Measurements from ENCODE around the gene ITPR3.

Gene ITPR3

DNA sequence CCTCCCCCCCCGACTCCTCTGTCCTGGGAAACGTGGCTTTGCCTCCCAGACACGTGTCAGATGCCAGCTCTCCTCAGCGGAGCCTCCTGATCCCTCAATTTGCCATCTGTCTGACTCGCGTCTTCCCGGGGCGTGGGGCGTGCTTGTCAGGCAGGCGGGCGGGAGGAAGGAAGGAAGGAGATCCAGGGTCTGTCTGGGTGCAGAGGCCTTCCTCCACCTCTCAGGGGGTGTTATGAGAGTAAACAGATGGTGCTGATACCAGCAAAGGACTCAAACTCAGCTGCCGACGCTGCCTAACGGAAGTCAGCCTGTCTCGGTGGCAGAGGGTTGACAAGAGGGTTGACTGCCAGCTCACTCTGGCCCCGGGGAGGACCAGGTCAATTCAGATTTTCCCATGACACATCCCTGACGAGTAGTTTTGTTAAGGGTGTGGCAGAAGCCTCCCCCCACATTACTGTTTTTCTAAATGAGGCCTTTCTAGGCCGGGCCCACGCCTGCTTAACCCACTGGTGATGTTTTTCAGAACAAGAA, 73.3 kb downstream of the ITPR3 start:
- peaks cover 74% of the 10 kb centered on the region for H3K36me3 Mint-ChIP-seq (ENCODE audit: low read depth)
- H3K9me3 Mint-ChIP-seq, result no peaks in the 10 kb centered on the region

DNA sequence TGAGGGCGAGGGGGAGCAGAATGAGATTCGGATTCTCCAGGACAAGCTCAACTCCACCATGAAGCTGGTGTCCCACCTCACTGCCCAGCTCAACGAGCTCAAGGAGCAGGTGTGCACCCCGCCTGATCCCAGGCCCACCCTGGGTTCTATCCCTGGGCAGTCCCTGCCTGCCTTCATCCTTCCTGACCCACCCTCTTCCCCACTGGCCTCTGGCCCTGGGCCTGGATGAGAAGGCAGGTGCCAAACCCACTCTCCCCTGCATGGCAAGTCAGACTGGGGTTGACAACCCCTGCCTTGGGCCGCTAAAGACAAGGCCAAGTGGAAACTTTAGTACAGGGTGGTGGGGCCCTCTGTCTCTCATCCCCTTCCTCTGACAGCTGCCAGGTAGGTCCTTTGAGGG, 73.9 kb downstream of the ITPR3 start:
- Mint-ChIP-seq H3K27ac (peak overlapping the region; percentile 87), H3K4me3 (peak overlapping the region; percentile 61), H3K36me3 (ENCODE audit: low read depth) (peaks cover 73% of the 10 kb centered on the region), H3K9me3 (no peaks in the 10 kb centered on the region), H3K27me3 (no peaks in the 10 kb centered on the region), H3K4me1 (ENCODE audit: low read depth) (peaks cover 82% of the 10 kb centered on the region)

More for the DNA sequence above, 73.3 kb downstream of the ITPR3 start:
- peak overlapping the region; percentile 61 for H3K4me3 Mint-ChIP-seq
- H3K4me1 Mint-ChIP-seq (ENCODE audit: low read depth), result peaks cover 79% of the 10 kb centered on the region
- no peaks in the 10 kb centered on the region for H3K27me3 Mint-ChIP-seq
- peak overlapping the region; percentile 87 for H3K27ac Mint-ChIP-seq

DNA sequence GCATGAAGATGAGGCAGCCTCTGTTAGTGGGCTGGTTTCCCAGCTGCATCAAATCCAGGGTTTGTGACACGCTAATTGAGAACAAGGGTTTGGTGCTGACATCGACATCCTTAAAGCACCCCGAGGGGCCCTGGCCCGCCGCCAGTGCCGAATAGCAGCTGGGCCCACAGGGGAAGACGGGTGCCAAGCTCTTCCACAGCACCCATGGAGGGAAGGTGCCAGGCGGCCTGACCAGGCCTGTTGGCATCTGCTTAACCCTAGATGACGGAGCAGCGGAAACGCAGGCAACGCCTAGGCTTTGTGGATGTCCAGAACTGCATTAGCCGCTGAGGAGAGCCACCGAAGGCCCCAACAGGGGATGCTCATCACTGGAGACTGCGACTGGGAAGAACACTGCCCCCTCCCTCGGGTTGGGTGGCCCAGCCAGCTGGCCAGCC, 74.3 kb downstream of the ITPR3 start:
- H3K36me3 Mint-ChIP-seq (ENCODE audit: low read depth), result peaks cover 78% of the 10 kb centered on the region
- no peak overlapping the region for H3K4me3 Mint-ChIP-seq
- H3K9me3 Mint-ChIP-seq, result no peaks in the 10 kb centered on the region
- H3K4me1 Mint-ChIP-seq (ENCODE audit: low read depth), result peaks cover 87% of the 10 kb centered on the region
- H3K27me3 Mint-ChIP-seq, result no peaks in the 10 kb centered on the region
- peak overlapping the region; percentile 86 for H3K27ac Mint-ChIP-seq

DNA sequence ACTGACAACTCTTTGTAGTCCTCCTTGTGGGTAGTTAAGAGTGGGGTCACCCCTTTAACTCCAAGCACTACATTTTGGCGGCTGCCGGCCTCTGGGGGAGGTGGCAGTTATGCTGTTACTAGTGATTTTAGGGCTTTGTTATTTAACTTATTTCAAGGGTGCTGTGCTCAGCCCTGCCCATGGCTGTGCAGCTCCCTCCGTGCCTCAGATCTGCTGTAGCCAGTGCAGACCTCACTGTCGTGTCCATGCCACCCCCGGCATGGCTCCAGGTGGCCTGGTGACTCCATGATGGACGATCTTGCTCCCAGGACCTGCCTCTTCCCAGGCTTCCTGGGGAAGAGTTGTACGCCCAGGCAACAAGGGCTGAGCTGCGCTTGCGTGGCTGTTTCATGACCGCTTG, 75.0 kb downstream of the ITPR3 start:
- peaks cover 87% of the 10 kb centered on the region for H3K4me1 Mint-ChIP-seq (ENCODE audit: low read depth)
- H3K36me3 Mint-ChIP-seq (ENCODE audit: low read depth), result peaks cover 76% of the 10 kb centered on the region
- H3K27me3 Mint-ChIP-seq, result no peaks in the 10 kb centered on the region
- H3K9me3 Mint-ChIP-seq, result no peaks in the 10 kb centered on the region
- H3K27ac Mint-ChIP-seq, result peak overlapping the region; percentile 86
- H3K4me3 Mint-ChIP-seq, result no peak overlapping the region

DNA sequence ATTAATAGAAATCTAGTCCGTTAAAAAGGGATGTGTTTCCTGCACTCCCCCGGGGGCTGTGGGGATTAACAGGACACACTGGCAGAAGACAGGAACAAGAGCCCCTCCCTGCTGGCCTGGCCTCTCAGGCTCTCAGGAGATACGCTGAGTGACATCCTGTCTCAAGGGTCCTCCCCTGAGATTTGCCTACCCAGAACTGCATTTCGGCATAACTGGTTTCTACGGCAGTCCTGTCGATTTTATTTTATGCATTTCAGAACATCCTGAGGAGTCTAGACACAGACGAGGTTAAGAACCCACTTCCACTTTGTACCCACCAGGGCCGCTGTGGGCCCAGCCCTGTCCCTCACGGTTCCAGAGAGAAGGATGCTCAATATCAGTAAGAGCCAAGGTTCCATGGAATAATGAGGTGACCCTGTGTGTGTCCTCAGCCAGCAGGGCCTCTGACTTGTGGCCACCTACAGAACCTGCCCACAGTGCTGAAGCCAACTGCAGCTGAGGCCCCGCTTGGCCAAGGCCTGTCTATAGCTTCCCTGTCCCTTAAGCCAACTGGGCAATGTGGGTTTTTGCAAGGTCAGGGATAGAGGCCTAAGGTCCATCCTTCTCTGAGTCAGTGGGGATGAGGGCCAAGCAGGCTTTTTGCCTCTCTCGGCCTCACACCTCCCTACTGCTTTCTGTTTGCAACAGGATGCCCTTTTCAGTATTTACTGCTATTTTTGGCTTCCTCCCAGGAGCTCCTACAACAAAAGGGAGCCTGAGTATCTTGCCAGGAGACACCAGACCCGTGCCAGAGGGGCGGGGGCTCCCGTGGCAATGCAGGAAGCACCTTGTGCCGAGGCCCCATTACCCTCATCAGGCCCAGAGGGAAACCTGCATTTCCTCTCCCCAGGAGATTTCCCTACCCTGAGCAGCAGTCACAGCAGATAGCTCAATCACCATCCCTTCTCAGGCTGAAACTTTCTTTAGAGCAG, 75.7 kb downstream of the ITPR3 start:
- peaks cover 84% of the 10 kb centered on the region for H3K4me1 Mint-ChIP-seq (ENCODE audit: low read depth)
- H3K27ac Mint-ChIP-seq, result peak overlapping the region; percentile 86
- H3K27me3 Mint-ChIP-seq, result no peaks in the 10 kb centered on the region
- H3K4me3 Mint-ChIP-seq, result peak overlapping the region; percentile 37
- no peaks in the 10 kb centered on the region for H3K9me3 Mint-ChIP-seq
- H3K36me3 Mint-ChIP-seq (ENCODE audit: low read depth), result peaks cover 79% of the 10 kb centered on the region

DNA sequence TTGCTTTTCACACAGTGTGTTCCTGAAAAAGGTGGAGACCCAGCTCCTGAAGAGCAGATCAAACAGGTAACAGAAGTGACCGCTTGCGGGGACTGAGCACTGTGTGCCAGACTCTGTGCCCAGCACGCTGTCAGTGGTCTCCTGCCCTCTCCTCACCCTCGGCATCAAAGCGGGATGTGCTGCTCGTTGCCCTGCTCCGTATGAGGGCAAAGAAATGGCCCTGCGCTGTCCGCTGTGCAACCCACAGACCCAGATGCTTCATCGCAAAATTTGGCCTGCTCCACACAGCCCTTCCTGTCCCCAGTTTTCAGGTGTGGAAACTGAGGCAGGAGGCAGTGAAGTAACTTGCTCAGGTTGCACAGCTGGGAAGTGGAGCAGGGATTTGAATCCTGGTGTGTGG, 76.7 kb downstream of the ITPR3 start:
- Mint-ChIP-seq H3K9me3 (no peaks in the 10 kb centered on the region), H3K4me3 (no peak overlapping the region), H3K27me3 (no peaks in the 10 kb centered on the region), H3K27ac (peak overlapping the region; percentile 86), H3K36me3 (ENCODE audit: low read depth) (peaks cover 72% of the 10 kb centered on the region), H3K4me1 (ENCODE audit: low read depth) (peaks cover 77% of the 10 kb centered on the region)

DNA sequence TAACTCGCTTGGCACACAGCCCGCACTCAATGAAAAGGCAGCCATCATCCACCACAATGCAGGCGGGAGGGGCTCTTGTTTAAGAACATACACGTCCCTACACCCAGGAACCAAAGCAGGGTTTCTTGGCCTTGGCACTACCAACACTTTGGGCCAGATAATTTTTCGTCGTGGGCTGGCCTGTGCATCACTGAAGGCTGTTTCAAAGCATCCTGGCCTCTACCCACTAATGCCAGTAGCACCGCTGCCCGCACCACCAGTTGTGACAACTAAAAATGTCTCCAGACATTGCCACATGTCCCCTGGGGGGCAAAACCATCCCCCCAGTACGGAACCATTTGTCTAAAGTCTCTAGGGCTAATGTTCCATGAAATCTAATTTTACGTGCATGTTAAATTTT, 77.4 kb downstream of the ITPR3 start:
- peaks cover 70% of the 10 kb centered on the region for H3K4me1 Mint-ChIP-seq (ENCODE audit: low read depth)

DNA sequence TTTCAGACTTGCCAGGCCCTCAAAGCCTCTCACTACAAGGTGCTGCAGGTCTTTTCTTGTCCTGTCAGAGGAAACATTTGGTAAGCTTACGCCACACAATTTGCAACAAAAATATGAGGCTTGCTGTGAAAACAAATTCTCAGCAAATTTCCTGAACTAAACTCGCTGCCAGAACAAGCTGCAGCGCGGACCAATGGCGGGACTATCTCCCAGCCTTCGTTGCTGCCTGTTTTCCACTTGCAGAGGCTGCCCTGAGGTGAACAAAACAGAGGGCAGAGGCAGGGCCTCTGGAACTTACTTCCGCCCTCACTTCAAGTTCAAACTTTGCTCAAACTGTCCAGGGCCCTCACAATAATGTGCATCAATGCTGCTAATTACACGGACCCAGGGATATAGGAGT, 78.0 kb downstream of the ITPR3 start:
- peaks cover 64% of the 10 kb centered on the region for H3K4me1 Mint-ChIP-seq (ENCODE audit: low read depth)
- H3K9me3 Mint-ChIP-seq, result no peaks in the 10 kb centered on the region
- H3K27ac Mint-ChIP-seq, result no peak overlapping the region
- peaks cover 66% of the 10 kb centered on the region for H3K36me3 Mint-ChIP-seq (ENCODE audit: low read depth)
- H3K27me3 Mint-ChIP-seq, result no peaks in the 10 kb centered on the region
- no peak overlapping the region for H3K4me3 Mint-ChIP-seq

More for the DNA sequence above, 77.4 kb downstream of the ITPR3 start:
- Mint-ChIP-seq H3K4me3 (no peak overlapping the region), H3K27me3 (no peaks in the 10 kb centered on the region), H3K27ac (no peak overlapping the region), H3K36me3 (ENCODE audit: low read depth) (peaks cover 68% of the 10 kb centered on the region), H3K9me3 (no peaks in the 10 kb centered on the region)

DNA sequence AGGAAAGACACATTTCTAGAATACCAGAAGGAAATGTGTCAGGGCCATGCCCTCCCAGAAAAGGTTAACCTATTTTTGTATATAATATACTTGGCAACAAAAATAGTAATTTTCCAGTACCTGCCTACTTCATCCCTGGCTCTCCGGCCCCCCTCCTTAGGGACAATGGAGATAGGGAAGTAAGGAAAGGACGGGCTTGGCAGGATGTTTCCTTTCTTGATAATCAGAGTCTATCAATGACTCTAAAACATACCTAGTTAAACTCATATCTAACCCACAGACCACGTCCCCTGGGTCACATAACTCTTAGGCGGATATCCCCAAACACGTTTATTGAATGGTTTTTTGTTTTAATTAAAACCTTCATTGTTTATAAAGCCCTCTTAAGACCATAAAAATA, 78.6 kb downstream of the ITPR3 start:
- peaks cover 62% of the 10 kb centered on the region for H3K36me3 Mint-ChIP-seq (ENCODE audit: low read depth)
- H3K4me3 Mint-ChIP-seq, result no peak overlapping the region
- H3K27ac Mint-ChIP-seq, result no peak overlapping the region
- no peaks in the 10 kb centered on the region for H3K27me3 Mint-ChIP-seq
- no peaks in the 10 kb centered on the region for H3K9me3 Mint-ChIP-seq
- peaks cover 58% of the 10 kb centered on the region for H3K4me1 Mint-ChIP-seq (ENCODE audit: low read depth)

DNA sequence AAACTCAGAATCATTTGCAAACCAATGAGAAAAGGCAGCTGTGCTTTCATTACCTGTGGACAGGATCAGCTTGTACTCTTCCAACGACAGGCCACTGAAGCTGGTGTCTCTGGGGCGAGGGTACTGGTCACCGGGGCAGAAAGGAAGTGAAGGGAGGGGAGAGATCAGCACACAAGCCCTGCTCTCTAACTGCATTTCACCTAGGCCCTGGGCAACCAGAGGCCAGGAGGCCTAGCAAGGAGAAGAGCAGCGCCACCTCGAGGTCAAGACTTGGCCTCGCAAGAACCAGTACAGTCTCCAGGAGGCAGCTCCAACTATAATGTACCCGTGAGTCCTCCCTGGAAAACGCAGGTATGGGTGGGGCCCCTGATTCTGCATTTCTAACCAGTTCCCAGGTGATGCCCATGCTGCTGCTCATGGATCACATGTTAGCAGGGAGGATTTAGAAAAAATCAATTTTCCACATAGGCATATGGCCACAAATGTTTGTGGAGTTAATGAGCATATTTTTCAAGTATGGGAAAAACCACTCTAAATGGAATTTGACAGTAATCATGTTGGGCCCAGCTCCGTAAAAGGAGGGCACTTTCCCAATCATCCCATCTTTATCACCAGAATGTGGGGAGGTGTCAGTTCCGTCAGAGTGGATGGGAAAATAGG, 79.4 kb downstream of the ITPR3 start:
- H3K4me3 Mint-ChIP-seq, result no peak overlapping the region
- H3K27me3 Mint-ChIP-seq, result no peaks in the 10 kb centered on the region
- no peaks in the 10 kb centered on the region for H3K9me3 Mint-ChIP-seq
- peaks cover 56% of the 10 kb centered on the region for H3K36me3 Mint-ChIP-seq (ENCODE audit: low read depth)
- H3K27ac Mint-ChIP-seq, result peak overlapping the region; percentile 21
- H3K4me1 Mint-ChIP-seq (ENCODE audit: low read depth), result peaks cover 50% of the 10 kb centered on the region

DNA sequence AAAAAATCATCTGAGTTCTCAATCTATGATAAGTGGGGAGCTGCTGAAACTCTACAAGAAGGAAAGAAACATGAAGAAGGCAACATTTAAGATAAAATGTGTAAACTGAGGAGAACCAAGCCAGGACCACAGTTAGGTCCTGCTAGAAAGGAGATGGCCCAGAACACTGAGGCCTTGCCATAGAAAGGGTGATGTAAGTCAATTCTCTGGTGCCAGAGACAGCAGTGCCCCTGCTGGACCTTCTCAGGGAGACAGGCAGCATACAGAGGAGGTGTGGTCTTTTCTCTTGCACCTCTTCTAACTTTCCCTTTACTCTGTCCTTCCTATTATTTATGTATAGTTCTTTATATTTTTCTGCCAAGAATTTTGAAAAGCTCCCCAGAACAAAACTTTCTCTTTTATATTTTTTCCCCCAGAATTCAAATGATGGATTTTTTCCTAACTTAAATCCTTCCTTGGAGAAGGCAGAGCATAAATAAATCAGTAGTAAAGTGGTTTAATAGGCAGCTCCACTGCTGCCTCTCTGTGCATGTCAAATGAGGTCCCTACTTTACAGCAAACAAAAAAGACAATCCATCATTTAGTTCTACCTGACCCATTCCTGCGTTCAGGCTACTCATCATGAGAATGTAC, 81.3 kb downstream of the ITPR3 start:
- H3K36me3 Mint-ChIP-seq (ENCODE audit: low read depth), result peaks cover 48% of the 10 kb centered on the region
- H3K9me3 Mint-ChIP-seq, result no peaks in the 10 kb centered on the region
- peak overlapping the region; percentile 38 for H3K27ac Mint-ChIP-seq
- peaks cover 31% of the 10 kb centered on the region for H3K4me1 Mint-ChIP-seq (ENCODE audit: low read depth)
- no peak overlapping the region for H3K4me3 Mint-ChIP-seq
- no peaks in the 10 kb centered on the region for H3K27me3 Mint-ChIP-seq

DNA sequence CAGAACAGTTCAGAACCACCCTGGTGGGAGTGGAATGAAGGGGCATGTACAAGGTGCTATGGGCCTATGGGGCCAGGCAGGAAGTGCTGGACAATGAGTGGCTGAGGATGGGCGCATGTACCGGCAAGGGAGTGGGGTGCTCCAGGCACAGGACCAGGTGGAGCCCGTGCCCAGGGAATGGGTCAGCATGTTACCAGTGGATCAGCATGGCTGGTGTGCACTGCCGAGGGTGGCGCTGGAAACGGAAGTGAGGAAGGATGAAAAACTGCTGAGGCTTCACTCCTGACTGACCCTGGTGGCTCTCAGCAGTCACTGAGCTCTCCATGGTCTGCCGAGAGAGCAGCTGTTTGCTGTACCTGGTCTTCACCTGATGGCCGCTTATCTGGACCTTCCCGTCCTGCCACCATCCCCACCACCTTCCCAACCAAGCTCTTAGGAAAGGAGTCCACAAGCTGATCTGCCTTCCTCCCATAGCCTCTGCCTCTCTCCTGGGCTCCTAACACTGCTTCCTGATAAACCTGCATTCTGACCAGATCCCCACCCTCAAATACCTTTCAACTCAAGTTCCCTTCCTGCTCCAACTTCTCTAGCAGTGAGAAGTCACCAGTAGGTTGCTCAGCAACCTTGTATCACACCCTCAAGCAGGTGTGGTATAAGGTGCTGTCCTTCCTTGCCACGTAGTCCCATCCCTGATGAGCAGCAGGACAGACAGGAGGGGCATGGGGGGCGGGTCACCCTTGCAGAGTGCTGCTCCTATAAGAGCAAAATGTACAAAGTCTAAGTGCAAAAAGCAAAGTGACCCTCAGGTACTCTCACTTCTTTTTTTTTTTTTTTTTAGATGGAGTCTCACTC, 83.3 kb downstream of the ITPR3 start:
- H3K9me3 Mint-ChIP-seq, result no peaks in the 10 kb centered on the region
- no peak overlapping the region for H3K4me3 Mint-ChIP-seq
- peaks cover 34% of the 10 kb centered on the region for H3K4me1 Mint-ChIP-seq (ENCODE audit: low read depth)
- H3K36me3 Mint-ChIP-seq (ENCODE audit: low read depth), result peaks cover 51% of the 10 kb centered on the region
- H3K27me3 Mint-ChIP-seq, result no peaks in the 10 kb centered on the region
- H3K27ac Mint-ChIP-seq, result no peak overlapping the region

DNA sequence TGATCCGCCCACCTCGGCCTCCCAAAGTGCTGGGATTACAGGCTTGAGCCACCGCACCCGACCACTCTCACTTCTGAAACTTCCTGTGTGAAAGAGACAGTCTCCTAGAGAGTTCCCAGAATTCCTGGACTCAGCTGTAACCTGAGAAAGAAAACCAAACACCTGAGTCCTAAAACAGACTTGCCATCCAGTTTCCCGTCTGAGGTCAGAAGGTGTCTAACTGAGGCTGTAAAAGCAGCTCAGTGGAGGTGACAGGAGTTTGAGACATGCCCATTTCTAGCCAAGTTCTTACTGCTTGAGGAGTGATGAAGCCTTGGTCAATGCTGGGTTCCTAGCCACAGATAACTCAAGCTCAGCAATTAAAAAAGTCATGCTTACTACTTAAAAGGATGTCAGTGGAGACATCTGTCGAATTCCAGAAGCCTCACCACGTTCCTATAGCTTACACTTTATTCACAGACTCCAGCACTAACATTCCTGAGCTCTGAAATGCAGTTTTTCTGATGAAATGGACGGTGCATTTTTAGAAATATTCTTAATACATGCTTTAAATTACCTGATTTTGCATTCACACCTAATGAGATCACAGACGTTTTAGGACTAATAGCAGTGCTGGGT, 84.3 kb downstream of the ITPR3 start:
- peaks cover 53% of the 10 kb centered on the region for H3K36me3 Mint-ChIP-seq (ENCODE audit: low read depth)
- H3K4me3 Mint-ChIP-seq, result no peak overlapping the region
- H3K4me1 Mint-ChIP-seq (ENCODE audit: low read depth), result peaks cover 35% of the 10 kb centered on the region
- H3K27me3 Mint-ChIP-seq, result no peaks in the 10 kb centered on the region
- H3K27ac Mint-ChIP-seq, result no peak overlapping the region
- H3K9me3 Mint-ChIP-seq, result no peaks in the 10 kb centered on the region

All from stimulated activated naive CD8-positive, alpha-beta T cell treated with anti-CD3 and anti-CD28 coated beads, Interleukin-15, Interleukin-2, amounts not matched to agents 100 ng/mL and 50 ng/mL, for 24 hours (primary cell).